ENCODE results near the gene TEK.

GRCh38 chr9:27165068-27165467 lies 56.0 kb downstream of the TEK start:
- no peak for TF ChIP-seq CTCF (IDR thresholded peaks at IDR 0.05; ENCODE audit: insufficient read depth, low read length)
- TF ChIP-seq GABPA (IDR thresholded peaks at IDR 0.05; ENCODE audit: low read depth) = no peak
- no peak for TF ChIP-seq POLR2AphosphoS5 (IDR thresholded peaks at IDR 0.05; ENCODE audit: low read depth)
- TF ChIP-seq REST (IDR thresholded peaks at IDR 0.05; ENCODE audit: insufficient replicate concordance, low read depth) = no peak
- no peak for TF ChIP-seq SPI1 (IDR thresholded peaks at IDR 0.05; ENCODE audit: borderline replicate concordance, low read depth)
